Stimulated activated CD8-positive, alpha-beta memory T cell treated with anti-CD3 and anti-CD28 coated beads, Interleukin-7, amount 100 ng/mL, for 48 hours (primary cell): ENCODE results near the gene DPH6.
"Not testable (repeated sequence)": the region's sequence is repeated elsewhere in the genome, so short reads cannot be mapped to it uniquely, and the experiment has no call there.

Experiments used
- DNase-seq, 2 donors: peaks; one replicate each; pipeline ENCODE4 v3.0.0-alpha.2; 2020; ENCODE audit warnings: low read depth in 1 of 2; ENCODE audit errors: extremely low read depth in 1 of 2

Gene DPH6

GRCh38 chr15:35351059-35351458 lies 194.9 kb downstream of the DPH6 start:
- DNase-seq = no peak

DNA sequence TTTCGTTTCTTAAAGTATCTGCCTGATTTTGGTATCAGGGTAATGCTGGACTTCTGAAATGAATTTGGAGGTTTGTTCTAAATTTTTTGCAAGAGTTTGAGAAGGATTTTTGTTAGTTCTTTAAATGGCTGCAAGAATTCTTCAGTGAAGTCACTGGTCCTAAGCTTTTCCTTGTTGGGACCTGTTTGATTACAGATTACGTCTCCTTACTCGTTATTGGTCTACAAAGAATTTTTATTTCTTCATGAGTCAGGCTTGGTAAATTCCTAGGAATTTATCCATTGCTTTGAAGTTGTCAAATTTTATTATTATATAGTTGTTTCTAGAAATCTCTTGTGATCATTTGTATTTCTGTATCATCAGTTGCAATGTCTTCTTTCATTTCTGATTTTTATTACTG lies 196.0 kb downstream of the DPH6 start:
- no peak for DNase-seq

DNA sequence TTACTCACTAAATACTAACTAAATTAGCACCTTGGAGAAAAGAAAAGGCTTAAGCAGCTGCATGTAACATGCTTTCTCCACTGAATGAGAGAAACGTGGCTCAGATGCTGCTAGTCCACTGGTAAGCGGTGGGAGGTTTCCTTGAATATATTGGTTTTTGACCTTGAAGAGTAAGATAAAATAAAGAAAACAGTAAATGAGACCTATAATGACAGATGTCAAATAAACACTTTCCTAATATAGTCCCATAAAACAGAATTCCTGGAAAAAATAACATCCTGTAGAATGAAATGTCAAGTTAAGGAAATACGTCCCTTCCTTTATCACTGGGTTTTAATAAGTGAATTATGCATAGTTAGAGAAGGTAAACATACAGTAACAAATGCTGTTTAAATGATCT lies 215.0 kb downstream of the DPH6 start:
- DNase-seq = no peak

- no peak for DNase-seq
Measured at GRCh38 chr15:35330048-35330695, 215.8 kb downstream of the DPH6 start.

DNA sequence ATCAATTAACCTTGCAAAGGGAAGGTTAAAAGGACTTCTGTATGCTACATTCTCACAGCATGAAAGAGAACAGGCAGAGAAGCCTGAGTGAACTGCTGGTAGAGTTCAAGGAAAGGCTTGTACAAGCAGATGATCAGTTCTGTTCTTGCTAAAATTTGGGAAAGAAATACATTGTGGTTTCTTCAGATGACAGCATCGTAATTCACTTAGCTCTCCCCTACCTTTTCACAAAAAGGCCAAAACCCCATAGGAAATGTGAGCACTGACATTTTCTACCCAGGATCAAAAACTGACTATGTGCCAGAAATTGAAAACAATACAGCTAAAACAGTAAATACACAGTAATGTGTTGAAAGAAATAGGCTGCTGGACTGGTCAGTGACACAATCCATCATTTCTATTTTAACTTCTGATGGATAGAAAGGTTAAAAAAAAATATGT lies 216.4 kb downstream of the DPH6 start:
- no peak for DNase-seq

- DNase-seq = not testable (repeated sequence)
Measured at GRCh38 chr15:35328836-35329235, 217.1 kb downstream of the DPH6 start.

- DNase-seq = no peak
Measured at GRCh38 chr15:35327789-35328188, 218.2 kb downstream of the DPH6 start.

DNA sequence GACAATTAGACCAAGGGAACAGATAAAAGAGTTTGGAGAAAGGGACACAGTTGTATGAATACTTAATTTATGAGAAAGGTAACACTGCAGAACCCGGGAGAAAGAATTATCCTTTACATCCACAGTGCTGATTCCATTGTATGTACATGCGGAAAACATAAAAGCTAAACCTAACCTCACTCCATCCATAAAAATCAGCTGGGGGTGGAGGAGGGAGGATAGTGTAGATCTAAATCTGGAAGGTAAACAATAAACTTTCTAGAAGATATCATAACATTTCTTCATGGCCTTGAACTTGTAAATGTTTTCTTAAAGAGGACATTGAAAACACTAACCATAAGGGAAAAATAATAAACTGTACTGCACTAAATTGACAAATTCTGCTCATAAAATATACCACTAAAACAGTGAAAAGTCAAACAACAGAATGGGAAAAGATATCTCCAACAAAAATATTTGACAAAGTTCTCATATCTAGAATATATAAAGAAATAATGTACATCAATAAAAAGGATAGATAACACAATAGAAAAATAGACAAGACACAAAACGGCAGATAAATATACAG lies 220.5 kb downstream of the DPH6 start:
- no peak for DNase-seq

GRCh38 chr15:35323141-35323540 lies 222.8 kb downstream of the DPH6 start:
- no peak for DNase-seq

DNA sequence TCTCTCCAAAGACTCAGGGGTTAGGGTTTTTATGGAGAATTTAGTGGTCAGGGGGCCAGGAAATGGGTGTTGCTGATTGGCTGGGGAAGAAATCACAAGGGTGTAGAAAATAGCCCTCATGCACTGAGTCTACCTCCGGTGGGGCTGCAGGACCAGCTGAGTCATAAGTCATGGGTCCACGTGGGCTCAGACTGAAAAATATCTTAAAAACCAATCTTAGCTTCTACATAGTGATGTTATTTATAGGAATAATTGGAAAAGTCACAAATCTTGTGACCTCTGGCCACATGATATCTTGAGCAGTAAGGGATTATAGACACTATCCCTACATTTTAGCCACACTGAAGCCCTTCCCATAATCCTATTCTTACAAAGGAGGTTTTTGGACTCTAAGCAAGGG lies 224.0 kb downstream of the DPH6 start:
- no peak for DNase-seq

DNA sequence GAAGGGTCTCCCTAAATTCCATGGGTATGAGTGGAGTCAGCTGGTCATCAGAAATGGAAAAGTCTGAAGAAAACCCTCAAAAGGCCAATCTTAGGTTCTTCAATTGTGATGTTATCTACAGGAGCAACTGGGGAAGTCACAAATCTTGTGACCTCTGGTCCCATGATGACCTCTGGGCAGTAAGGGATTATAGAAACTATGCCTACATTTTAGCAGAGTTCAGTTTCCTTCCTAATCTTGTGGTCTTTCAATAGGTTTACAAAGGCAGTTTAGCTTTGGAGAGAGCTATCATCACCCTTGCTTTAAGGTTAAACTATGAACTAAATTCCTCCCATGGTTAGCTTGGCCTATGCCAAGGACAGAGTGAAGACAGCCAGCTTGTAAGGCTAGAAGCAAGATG lies 225.1 kb downstream of the DPH6 start:
- DNase-seq = no peak
